HUES48 (cell line): Measurements from ENCODE around the gene HOXB5.

Experiments used
- H3K27ac ChIP-seq: one replicate; pipeline ENCODE4 v1.7.0; 2013; ENCODE audit warnings: low read depth, low read length, inconsistent platforms
- H3K27me3 ChIP-seq: 2 replicates; pipeline ENCODE4 v1.6.1; 2013; ENCODE audit warnings: mild to moderate bottlenecking, low read length; ENCODE audit not compliant: control insufficient read depth, insufficient read depth
- H3K36me3 ChIP-seq: 2 replicates; pipeline ENCODE4 v1.6.1; 2013; ENCODE audit warnings: low read length; ENCODE audit not compliant: control insufficient read depth, insufficient read depth
- H3K4me1 ChIP-seq: 2 replicates; pipeline ENCODE4 v1.6.1; 2013; ENCODE audit warnings: mild to moderate bottlenecking, low read length; ENCODE audit not compliant: control insufficient read depth, insufficient read depth
- H3K4me3 ChIP-seq: 2 replicates; pipeline ENCODE4 v1.5.1; 2013; ENCODE audit warnings: mild to moderate bottlenecking, low read depth, low read length
- H3K9ac ChIP-seq: 2 replicates; pipeline ENCODE4 v1.6.1; 2013; ENCODE audit warnings: mild to moderate bottlenecking, low read depth, low read length, moderate library complexity
- H3K9me3 ChIP-seq: 2 replicates; pipeline ENCODE4 v1.6.1; 2013; ENCODE audit warnings: low read length; ENCODE audit not compliant: control insufficient read depth, insufficient read depth

Gene HOXB5

GRCh38 chr17:48606892-48607614, 13.5 kb upstream of the HOXB5 start:
- no peak overlapping the region for H3K27ac ChIP-seq
- no peak overlapping the region for H3K9ac ChIP-seq
- peaks cover 100% of the 10 kb centered on the region for H3K27me3 ChIP-seq
- no peaks in the 10 kb centered on the region for H3K9me3 ChIP-seq
- H3K4me1 ChIP-seq, result peaks cover 7% of the 10 kb centered on the region; the same call in 1 of the 2 replicates
- H3K4me3 ChIP-seq, result no peak overlapping the region
- no peaks in the 10 kb centered on the region for H3K36me3 ChIP-seq

- Histone ChIP-seq H3K27ac (no peak overlapping the region), H3K9me3 (no peaks in the 10 kb centered on the region), H3K4me1 (peaks cover 7% of the 10 kb centered on the region; the same call in 1 of the 2 replicates), H3K4me3 (no peak overlapping the region), H3K36me3 (no peaks in the 10 kb centered on the region), H3K9ac (no peak overlapping the region), H3K27me3 (peaks cover 100% of the 10 kb centered on the region)
These were observed 12.7 kb upstream of the HOXB5 start for GRCh38 chr17:48605991-48606891.

- H3K9ac ChIP-seq, result no peak overlapping the region
- H3K27me3 ChIP-seq, result peaks cover 100% of the 10 kb centered on the region
- no peak overlapping the region for H3K4me3 ChIP-seq
- H3K27ac ChIP-seq, result no peak overlapping the region
- no peaks in the 10 kb centered on the region for H3K36me3 ChIP-seq
- H3K9me3 ChIP-seq, result no peaks in the 10 kb centered on the region
- peaks cover 4% of the 10 kb centered on the region; the same call in 1 of the 2 replicates for H3K4me1 ChIP-seq
These were observed 11.9 kb upstream of the HOXB5 start for GRCh38 chr17:48605409-48605919.

- no peak within 1 kb of the TSS for H3K4me3 ChIP-seq
These were observed 11.3 kb upstream of the HOXB5 start, which contains the start of gene HOXB6 for GRCh38 chr17:48604770-48605329. Gene HOXB6 (minus strand): TSS chr17:48604986. CDS start chr17:48598150, 6,836 bp downstream.

GRCh38 chr17:48603959-48604769, 10.6 kb upstream of the HOXB5 start:
- H3K4me3 ChIP-seq, result no peak overlapping the region
- H3K4me1 ChIP-seq, result no peaks in the 10 kb centered on the region
- H3K27ac ChIP-seq, result no peak overlapping the region
- H3K36me3 ChIP-seq, result no peaks in the 10 kb centered on the region
- H3K27me3 ChIP-seq, result peaks cover 100% of the 10 kb centered on the region
- no peak overlapping the region for H3K9ac ChIP-seq
- H3K9me3 ChIP-seq, result no peaks in the 10 kb centered on the region

More at GRCh38 chr17:48604770-48605329, 11.3 kb upstream of the HOXB5 start, which contains the start of gene HOXB6:
- Histone ChIP-seq H3K9ac (no peak within 1 kb of the TSS), H3K36me3 (no peaks in the 10 kb centered on the region), H3K4me1 (no peaks in the 10 kb centered on the region), H3K27ac (no peak within 1 kb of the TSS), H3K9me3 (no peaks in the 10 kb centered on the region), H3K27me3 (peaks cover 100% of the 10 kb centered on the region)

DNA sequence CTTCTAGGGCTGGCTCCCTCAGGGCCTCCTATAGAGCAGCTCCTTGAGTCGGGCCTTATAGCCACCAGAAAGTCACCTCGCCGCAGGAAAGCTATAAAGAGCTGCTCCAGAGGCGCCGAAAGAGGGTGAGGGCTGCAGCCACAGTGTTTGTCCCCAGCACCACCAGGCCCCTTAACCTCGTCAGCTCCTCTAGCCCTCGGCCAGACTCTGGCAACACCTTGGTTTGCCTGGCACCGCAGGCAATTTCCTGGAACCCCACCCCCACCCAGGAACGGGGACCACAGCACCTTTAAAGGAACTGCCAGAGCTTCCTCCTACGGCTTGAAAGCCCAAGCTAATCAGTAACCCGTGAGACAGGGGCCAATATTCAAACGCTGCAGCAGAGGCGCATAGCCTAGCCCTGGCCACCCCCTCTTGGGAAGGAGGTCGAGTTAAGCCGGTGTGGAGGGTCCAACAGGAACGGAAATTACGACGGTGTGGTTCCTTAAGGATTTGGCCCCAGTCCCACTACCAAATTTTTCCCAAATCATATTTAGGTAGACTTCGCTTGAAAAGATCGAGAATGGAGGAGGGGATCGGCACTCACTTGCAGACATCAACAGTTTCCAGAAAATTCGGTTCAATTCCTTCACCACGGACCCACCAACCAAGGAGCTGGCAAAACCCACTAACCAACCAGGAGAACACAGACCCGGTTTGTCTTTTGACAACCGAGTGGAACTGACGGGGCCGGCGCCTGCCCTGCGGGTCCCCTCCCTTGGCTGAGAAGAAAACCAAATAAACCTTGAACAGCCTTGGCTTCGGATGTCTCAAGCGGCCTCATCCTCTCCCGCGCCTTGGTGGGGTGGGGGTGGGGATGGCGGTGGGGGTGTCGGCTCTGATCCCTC, 8.2 kb upstream of the HOXB5 start:
- no peaks in the 10 kb centered on the region for H3K4me1 ChIP-seq
- H3K27ac ChIP-seq, result no peak overlapping the region
- H3K9ac ChIP-seq, result no peak overlapping the region
- H3K9me3 ChIP-seq, result no peaks in the 10 kb centered on the region
- H3K36me3 ChIP-seq, result no peaks in the 10 kb centered on the region
- H3K4me3 ChIP-seq, result no peak overlapping the region
- H3K27me3 ChIP-seq, result peaks cover 100% of the 10 kb centered on the region

GRCh38 chr17:48601207-48601538, 7.6 kb upstream of the HOXB5 start:
- Histone ChIP-seq H3K36me3 (no peaks in the 10 kb centered on the region), H3K27ac (no peak overlapping the region), H3K4me1 (no peaks in the 10 kb centered on the region; the same call in 1 of the 2 replicates), H3K27me3 (peaks cover 100% of the 10 kb centered on the region), H3K9me3 (no peaks in the 10 kb centered on the region), H3K9ac (no peak overlapping the region), H3K4me3 (no peak overlapping the region)

DNA sequence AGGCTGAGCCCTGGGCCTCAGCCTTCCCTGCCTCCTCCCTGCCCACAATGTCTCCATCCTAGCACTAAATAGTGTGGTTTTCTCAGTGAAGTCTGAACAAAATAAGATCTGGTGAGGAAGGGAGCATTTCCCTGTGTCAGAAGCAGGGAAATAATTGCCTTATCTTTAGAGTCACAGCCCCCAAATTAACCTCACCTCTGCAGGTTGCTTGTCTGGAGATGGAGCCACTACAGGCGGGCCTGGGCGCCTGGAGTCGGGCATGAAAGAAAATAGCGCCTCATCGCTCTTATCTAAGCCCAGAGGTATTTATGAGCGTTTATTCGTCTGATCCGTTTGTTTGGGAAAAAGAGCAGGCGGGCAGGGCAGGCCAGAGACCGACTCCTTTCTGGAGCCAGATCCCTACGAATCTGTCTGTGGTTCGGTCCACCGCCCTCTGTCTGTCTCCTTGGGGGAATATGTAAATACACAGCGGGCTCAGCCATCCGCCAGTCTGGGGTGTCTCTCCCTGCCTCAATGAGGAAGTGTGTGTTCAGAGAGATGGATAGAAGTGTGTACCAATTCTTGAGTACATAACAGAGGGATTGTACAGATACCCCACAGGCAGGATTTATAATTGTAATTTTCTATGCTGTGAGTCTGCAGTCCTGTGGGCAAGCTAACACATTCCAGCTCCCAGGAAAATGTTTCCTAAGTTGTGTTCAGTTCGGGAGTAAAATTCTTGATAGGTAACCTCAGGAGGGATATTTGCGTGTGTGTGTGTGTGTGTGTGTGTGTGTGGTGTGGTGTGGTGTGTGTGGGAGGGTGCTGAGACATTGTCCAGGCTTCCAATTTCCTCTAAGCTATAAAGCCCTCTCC, 6.9 kb upstream of the HOXB5 start:
- Histone ChIP-seq H3K27ac (no peak overlapping the region), H3K9ac (no peak overlapping the region), H3K36me3 (no peaks in the 10 kb centered on the region), H3K27me3 (peaks cover 100% of the 10 kb centered on the region), H3K4me1 (no peaks in the 10 kb centered on the region; the same call in 1 of the 2 replicates), H3K9me3 (no peaks in the 10 kb centered on the region), H3K4me3 (no peak overlapping the region)

DNA sequence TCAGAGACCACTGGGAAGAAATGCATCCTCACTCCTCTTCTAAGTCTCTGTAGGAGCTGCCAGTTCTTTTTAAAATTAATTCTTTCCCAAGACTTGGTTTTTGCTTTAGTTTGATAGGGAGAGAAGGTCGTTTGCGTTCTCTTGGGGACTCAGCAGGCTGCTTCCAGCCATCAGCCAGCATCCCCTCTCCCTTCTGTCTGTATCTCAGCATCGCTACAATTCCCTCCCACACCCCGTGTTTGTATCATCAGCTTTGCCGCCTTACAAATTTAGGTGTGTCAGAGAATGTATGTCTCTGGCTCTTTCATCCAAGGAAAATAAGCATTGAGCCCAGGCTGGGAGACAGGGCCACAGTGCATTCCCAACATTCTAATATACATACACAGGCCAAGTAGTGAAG, 5.8 kb upstream of the HOXB5 start:
- Histone ChIP-seq H3K27me3 (peaks cover 100% of the 10 kb centered on the region), H3K4me1 (peaks cover 3% of the 10 kb centered on the region), H3K4me3 (no peak overlapping the region), H3K36me3 (no peaks in the 10 kb centered on the region), H3K27ac (no peak overlapping the region), H3K9me3 (no peaks in the 10 kb centered on the region), H3K9ac (no peak overlapping the region)
